Testis (tissue), 3 donors: ENCODE results near the gene GREB1. TPM values are rescaled to one million over a fixed set of nuclear protein-coding genes. Genes with fewer than 3 reads are reported as not detected.

Source experiments
- DNase-seq: peaks from one replicate; pipeline ENCODE4 v3.0.0-alpha.2; 2019
- H3K27ac ChIP-seq, 2 donors: fragments of 200-600 bp; sonication (generic); one replicate each; pipeline ENCODE4 v1.5.1; 2019
- H3K27me3 ChIP-seq: fragments of 200-600 bp; sonication (generic); one replicate; pipeline ENCODE4 v1.5.1; 2019
- H3K36me3 ChIP-seq: fragments of 200-600 bp; sonication (generic); one replicate; pipeline ENCODE4 v1.5.1; 2017; ENCODE audit warnings: low read depth; ENCODE audit errors: missing control alignments
- H3K4me1 ChIP-seq: fragments of 200-600 bp; sonication (generic); one replicate; pipeline ENCODE4 v1.5.1; 2019
- H3K4me3 ChIP-seq, 2 donors: fragments of 200-600 bp; sonication (generic); one replicate each; pipeline ENCODE4 v1.5.1; 2017 to 2019
- H3K9me3 ChIP-seq: fragments of 200-600 bp; sonication (generic); one replicate; pipeline ENCODE4 v1.5.1; 2017
- POLR2A ChIP-seq: fragments of 450-650 bp; IDR thresholded peaks from one replicate; pipeline ENCODE4 v1.6.1; 2017; ENCODE audit warnings: antibody characterized with exemption, mild to moderate bottlenecking, moderate library complexity
- WGBS, 2 donors: methylation state at CpG; one replicate each; pipeline ENCODE4 v1.1.5; 2018; 5-methylcytosine and 5-hydroxymethylcytosine counted together
- intact Hi-C: fragments of 100-400 bp; cut with DNase I; formaldehyde crosslinking; loops from one replicate; pipeline ENCODE4 v1.15.1; 2023; ENCODE audit warnings: low total_unique reads
- polyA plus RNA-seq: library from polyadenylated mRNA; stranded (reverse); fragments of 350-450 nt; fragmentation: Illumina TruSeq; extraction: RNeasy Lipid Tissue Mini Kit (QIAGEN cat#74804); gene quantifications from one replicate; pipeline ENCODE4 v1.2.3, GENCODE V29; 2014; ENCODE audit warnings: low read depth, low replicate concordance; ENCODE audit not compliant: insufficient read depth
- total RNA-seq, 2 donors: library from RNA; depleted of rRNA; stranded (reverse); fragments of >200 nt; gene quantifications; one replicate each; pipeline ENCODE4 v1.2.3, GENCODE V29; 2016
- TF ChIP-seq, protein P1 (sequence below), 3 experiments: fragments of 450-650 bp in 2 of 3; fragments of 200-600 bp in 1 of 3; sonication (generic) in 1 of 3; IDR thresholded peaks; one replicate each; pipeline ENCODE4 v1.5.1; 2016 to 2019; ENCODE audit warnings: antibody characterized with exemption in 3 of 3, mild to moderate bottlenecking in 2 of 3, moderate library complexity in 1 of 3

GREB1 gene
- total and polyA plus RNA-seq, 3 donors from 2014 or later: 29.8 to 136 (median 91.0) TPM

DNA sequence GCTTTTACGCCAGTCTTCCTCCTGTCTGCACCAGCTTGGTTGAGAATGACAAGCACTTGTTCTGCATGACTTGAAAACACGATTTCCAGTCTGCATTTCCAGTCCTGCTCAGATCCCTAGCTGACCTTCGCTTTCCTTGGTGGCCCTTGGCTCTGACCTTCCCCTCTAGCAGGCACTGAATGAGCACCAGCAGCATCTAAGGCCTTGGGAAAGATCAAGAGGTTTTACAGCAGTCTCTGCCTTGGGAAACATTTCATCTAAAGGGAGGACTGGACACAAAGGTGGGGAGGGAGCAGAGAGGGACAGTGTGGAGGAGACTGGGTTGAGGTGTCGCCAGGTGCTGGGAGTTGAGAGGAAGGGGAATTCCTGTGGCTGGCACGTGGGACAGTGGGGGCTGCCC is 105.7 kb downstream of the GREB1 start:
- Histone ChIP-seq H3K36me3 (no peaks in the 10 kb centered on the region), H3K4me1 (peaks cover 3% of the 10 kb centered on the region), H3K9me3 (no peaks in the 10 kb centered on the region), H3K27ac (no peak overlapping the region), H3K27me3 (no peaks in the 10 kb centered on the region), H3K4me3 (no peak overlapping the region)
- WGBS, 2 donors: 83 to 85% methylated on average over 5 of the region's 5 CpGs
- DNase-seq: no peak
- intact Hi-C loops: no loop called here
- TF ChIP-seq, protein P1, sequence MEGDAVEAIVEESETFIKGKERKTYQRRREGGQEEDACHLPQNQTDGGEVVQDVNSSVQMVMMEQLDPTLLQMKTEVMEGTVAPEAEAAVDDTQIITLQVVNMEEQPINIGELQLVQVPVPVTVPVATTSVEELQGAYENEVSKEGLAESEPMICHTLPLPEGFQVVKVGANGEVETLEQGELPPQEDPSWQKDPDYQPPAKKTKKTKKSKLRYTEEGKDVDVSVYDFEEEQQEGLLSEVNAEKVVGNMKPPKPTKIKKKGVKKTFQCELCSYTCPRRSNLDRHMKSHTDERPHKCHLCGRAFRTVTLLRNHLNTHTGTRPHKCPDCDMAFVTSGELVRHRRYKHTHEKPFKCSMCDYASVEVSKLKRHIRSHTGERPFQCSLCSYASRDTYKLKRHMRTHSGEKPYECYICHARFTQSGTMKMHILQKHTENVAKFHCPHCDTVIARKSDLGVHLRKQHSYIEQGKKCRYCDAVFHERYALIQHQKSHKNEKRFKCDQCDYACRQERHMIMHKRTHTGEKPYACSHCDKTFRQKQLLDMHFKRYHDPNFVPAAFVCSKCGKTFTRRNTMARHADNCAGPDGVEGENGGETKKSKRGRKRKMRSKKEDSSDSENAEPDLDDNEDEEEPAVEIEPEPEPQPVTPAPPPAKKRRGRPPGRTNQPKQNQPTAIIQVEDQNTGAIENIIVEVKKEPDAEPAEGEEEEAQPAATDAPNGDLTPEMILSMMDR (IDR thresholded peaks at IDR 0.05): no peak
- TF ChIP-seq POLR2A: no peak

DNA sequence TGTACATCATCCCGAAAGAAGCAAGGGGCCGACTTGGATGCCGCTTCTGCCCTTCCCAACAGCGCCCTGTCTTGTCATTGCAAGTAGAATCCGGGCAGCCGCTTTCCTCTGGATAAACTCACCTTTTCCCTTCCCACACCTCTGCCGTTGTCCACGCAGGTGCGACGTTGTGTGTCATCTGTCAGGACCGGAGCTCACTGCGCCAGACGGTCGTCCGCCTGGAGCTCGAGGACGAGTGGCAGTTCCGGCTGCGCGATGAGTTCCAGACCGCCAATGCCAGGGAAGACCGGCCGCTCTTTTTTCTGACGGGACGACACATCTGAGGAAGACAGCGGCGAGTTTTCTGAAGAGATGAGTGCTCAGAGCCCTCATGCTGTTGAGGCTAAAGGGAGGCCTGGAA is 106.3 kb downstream of the GREB1 start:
- Histone ChIP-seq H3K27ac (no peak overlapping the region), H3K27me3 (no peaks in the 10 kb centered on the region), H3K9me3 (no peaks in the 10 kb centered on the region), H3K4me3 (no peak overlapping the region), H3K4me1 (peaks cover 3% of the 10 kb centered on the region), H3K36me3 (no peaks in the 10 kb centered on the region)
- WGBS, 2 donors: 80 to 93% methylated on average over 27 of the region's 27 CpGs
- TF ChIP-seq, protein P1 (IDR thresholded peaks at IDR 0.05): no peak
- no peak for TF ChIP-seq POLR2A
- no peak for DNase-seq
- intact Hi-C loops: no loop called here

DNA sequence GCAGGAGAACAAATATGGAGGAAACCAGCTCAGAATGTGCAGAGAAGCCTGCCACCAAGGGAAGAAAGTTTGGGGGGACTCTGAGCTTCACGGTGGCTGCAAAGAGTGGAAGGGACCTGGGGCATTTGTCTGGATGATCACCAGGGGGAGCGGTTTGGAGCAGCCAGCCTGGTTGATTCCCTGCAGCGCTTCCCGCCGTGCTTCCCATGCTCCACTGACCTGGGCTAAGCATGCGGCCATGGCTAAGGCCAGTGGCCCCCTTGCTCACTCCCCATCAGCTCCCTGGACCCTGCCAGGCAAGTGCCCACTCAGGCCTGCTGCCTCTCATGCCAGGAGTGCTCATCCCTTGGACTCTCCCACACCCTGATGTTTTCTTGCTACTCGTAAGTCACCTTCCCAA is 109.1 kb downstream of the GREB1 start:
- Histone ChIP-seq H3K36me3 (no peaks in the 10 kb centered on the region), H3K9me3 (no peaks in the 10 kb centered on the region), H3K27ac (no peak overlapping the region), H3K27me3 (no peaks in the 10 kb centered on the region), H3K4me1 (peaks cover 3% of the 10 kb centered on the region), H3K4me3 (no peak overlapping the region)
- WGBS, 2 donors: 75 to 82% methylated on average over 7 of the region's 7 CpGs
- intact Hi-C loops: no loop called here
- no peak for TF ChIP-seq POLR2A
- TF ChIP-seq, protein P1 (IDR thresholded peaks at IDR 0.05): no peak
- DNase-seq: no peak

DNA sequence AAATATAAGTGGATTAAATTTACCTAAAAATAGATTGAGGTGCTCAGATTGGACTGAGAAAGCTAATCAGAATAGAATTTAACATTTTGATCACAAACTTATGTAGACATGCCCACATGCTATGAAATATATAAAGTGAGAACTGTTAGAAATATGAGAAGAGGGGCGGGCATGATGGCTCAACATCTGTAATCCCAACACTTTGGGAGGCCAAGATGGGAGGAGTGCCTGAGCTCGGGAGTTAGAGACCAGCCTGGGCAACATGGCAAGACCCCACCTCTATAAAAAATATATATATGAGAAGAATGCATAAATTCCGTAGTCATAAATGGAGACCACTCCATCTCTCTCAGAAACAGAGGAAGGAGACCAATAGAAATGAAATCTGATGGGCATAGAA is 110.4 kb downstream of the GREB1 start:
- no peak for DNase-seq
- Histone ChIP-seq H3K27ac (no peak overlapping the region), H3K4me1 (peaks cover 3% of the 10 kb centered on the region), H3K9me3 (no peaks in the 10 kb centered on the region), H3K36me3 (no peaks in the 10 kb centered on the region), H3K4me3 (no peak overlapping the region), H3K27me3 (no peaks in the 10 kb centered on the region)
- intact Hi-C loops: no loop called here
- 84 to 93% methylated on average over 3 of the region's 3 CpGs for WGBS, 2 donors
- TF ChIP-seq, protein P1 (IDR thresholded peaks at IDR 0.05): no peak
- TF ChIP-seq POLR2A: no peak

DNA sequence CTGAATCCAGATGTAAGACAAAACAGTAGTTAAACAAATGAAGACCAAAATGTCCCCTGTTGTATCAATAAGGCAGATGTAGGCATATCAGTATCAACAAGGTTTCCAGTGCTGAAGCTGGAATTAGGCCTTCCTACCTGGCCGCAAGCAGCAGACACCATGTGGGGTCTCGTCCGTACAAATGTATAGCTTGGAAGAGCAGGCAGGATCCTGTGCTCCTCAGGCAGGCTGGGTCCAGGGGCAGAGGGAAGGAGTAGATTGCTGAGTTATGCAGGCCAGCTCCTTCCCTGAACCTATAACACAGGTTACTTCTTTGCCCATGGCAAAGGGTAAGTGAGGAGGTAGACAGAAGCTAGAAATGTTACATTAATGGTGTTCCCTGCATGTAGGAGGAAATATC is 112.7 kb downstream of the GREB1 start:
- DNase-seq: no peak
- H3K9me3 ChIP-seq: no peaks in the 10 kb centered on the region
- H3K4me3 ChIP-seq: no peak overlapping the region
- H3K27me3 ChIP-seq: no peaks in the 10 kb centered on the region
- no peaks in the 10 kb centered on the region for H3K4me1 ChIP-seq
- intact Hi-C loops: no loop called here
- H3K27ac ChIP-seq: no peak overlapping the region
- 88 to 95% methylated on average over 3 of the region's 3 CpGs for WGBS, 2 donors
- H3K36me3 ChIP-seq: no peaks in the 10 kb centered on the region
- no peak for TF ChIP-seq POLR2A
- TF ChIP-seq, protein P1 (IDR thresholded peaks at IDR 0.05): no peak
